Mesodermal cell (in vitro differentiated cells): ENCODE results near the gene CLUH.

Source experiments
- H3K27ac ChIP-seq: 2 replicates; pipeline ENCODE4 v1.7.0; 2013; ENCODE audit warnings: mild to moderate bottlenecking, low read depth, low read length, moderate library complexity; ENCODE audit not compliant: severe bottlenecking
- H3K36me3 ChIP-seq: 2 replicates; pipeline ENCODE4 v1.7.1; 2013; ENCODE audit warnings: mild to moderate bottlenecking, low read length, moderate library complexity; ENCODE audit not compliant: control insufficient read depth, insufficient read depth
- H3K4me1 ChIP-seq: one replicate; pipeline ENCODE4 v1.7.1; 2013; ENCODE audit warnings: mild to moderate bottlenecking, low read length; ENCODE audit not compliant: insufficient read depth, control insufficient read depth, poor library complexity, severe bottlenecking
- H3K4me3 ChIP-seq: 2 replicates; pipeline ENCODE4 v1.7.0; 2013; ENCODE audit warnings: low read length, control low read depth, mild to moderate bottlenecking; ENCODE audit not compliant: insufficient read depth, poor library complexity, severe bottlenecking; ENCODE audit errors: extremely low read depth
- H3K9me3 ChIP-seq: 2 replicates; pipeline ENCODE4 v1.7.1; 2013; ENCODE audit warnings: mild to moderate bottlenecking, low read length, moderate library complexity; ENCODE audit not compliant: control insufficient read depth
- WGBS, 2 experiments: methylation state at CpG; one replicate each; pipeline ENCODE4 v1.1.5; 2013; ENCODE audit warnings: missing lambda C conversion rate in 2 of 2; ENCODE audit not compliant: insufficient coverage in 2 of 2; 5-methylcytosine and 5-hydroxymethylcytosine counted together

The CLUH gene

GRCh38 chr17:2706911-2707510 lies 4.6 kb downstream of the CLUH start:
- Histone ChIP-seq H3K4me3 (no peak overlapping the region), H3K9me3 (no peaks in the 10 kb centered on the region), H3K4me1 (peaks cover 35% of the 10 kb centered on the region), H3K27ac (no peak overlapping the region), H3K36me3 (peaks cover 14% of the 10 kb centered on the region)
- WGBS, 2 experiments = 87 to 94% methylated on average over 13 to 21 of the region's 21 CpGs

- H3K36me3 ChIP-seq = peaks cover 22% of the 10 kb centered on the region
- 92 to 95% methylated on average over 13 to 21 of the region's 25 CpGs for WGBS, 2 experiments
- no peaks in the 10 kb centered on the region for H3K9me3 ChIP-seq
- no peak overlapping the region for H3K27ac ChIP-seq
- peaks cover 33% of the 10 kb centered on the region for H3K4me1 ChIP-seq
- H3K4me3 ChIP-seq = no peak overlapping the region
These were observed 5.4 kb downstream of the CLUH start for GRCh38 chr17:2705888-2706795.

DNA sequence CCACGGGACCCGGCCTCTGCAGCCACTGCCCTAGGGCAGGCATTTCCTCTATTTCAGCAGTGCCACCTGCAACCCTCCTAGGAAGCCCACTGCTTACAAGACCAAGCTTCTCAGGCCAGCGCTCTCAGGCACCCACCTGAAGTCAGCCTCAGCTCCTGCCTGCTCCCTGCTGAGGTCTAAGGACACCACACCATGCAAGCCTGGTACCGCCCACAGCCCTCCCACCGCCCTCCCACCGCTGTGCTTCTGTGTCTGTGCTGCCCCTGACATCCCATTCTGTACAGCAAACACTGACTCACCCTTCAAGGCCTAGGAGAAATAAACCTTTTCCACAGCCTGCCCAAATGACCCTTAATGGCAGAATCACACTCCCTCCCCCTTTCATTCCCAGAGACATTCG lies 6.3 kb downstream of the CLUH start:
- no peak overlapping the region for H3K27ac ChIP-seq

DNA sequence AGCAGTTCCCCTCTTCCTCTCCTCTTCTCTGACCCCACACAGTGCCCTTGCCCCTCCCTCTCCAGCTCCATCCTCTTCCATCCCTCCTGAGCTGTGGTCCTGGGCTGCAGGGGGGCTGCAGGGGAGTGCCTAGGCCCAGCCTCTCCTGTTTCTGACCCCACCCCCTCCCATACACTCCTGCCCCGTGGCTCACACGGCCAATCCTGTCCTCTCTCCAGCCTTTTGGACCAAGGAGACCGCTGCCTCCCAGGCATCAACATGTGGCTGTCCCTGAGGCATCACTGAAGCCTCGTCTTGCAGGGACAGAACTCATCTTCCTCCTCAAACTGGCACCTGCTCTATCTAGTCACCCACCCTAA lies 6.7 kb downstream of the CLUH start:
- Histone ChIP-seq H3K36me3 (peaks cover 35% of the 10 kb centered on the region), H3K4me3 (no peak overlapping the region), H3K27ac (no peak overlapping the region), H3K9me3 (no peaks in the 10 kb centered on the region), H3K4me1 (peaks cover 25% of the 10 kb centered on the region)
- WGBS, 2 experiments = 69 to 81% methylated on average over 4 of the region's 4 CpGs

More for the DNA sequence above, 6.3 kb downstream of the CLUH start:
- WGBS, 2 experiments = 86 to 89% methylated on average over 5 to 7 of the region's 7 CpGs
- peaks cover 28% of the 10 kb centered on the region for H3K4me1 ChIP-seq
- no peaks in the 10 kb centered on the region for H3K9me3 ChIP-seq
- peaks cover 31% of the 10 kb centered on the region for H3K36me3 ChIP-seq
- no peak overlapping the region for H3K4me3 ChIP-seq

GRCh38 chr17:2704031-2704889 lies 7.3 kb downstream of the CLUH start:
- Histone ChIP-seq H3K9me3 (no peaks in the 10 kb centered on the region), H3K4me3 (no peak overlapping the region), H3K27ac (no peak overlapping the region), H3K36me3 (peaks cover 38% of the 10 kb centered on the region), H3K4me1 (peaks cover 19% of the 10 kb centered on the region)
- 95% methylated on average over 36 to 37 of the region's 38 CpGs for WGBS, 2 experiments

- WGBS, 2 experiments = 96% methylated on average over 10 to 11 of the region's 16 CpGs
- Histone ChIP-seq H3K4me1 (peaks cover 19% of the 10 kb centered on the region), H3K4me3 (no peak overlapping the region), H3K36me3 (peaks cover 44% of the 10 kb centered on the region), H3K9me3 (no peaks in the 10 kb centered on the region), H3K27ac (no peak overlapping the region)
These were observed 8.0 kb downstream of the CLUH start for GRCh38 chr17:2703606-2704005.

GRCh38 chr17:2703181-2703580 lies 8.4 kb downstream of the CLUH start:
- 92 to 95% methylated on average over 17 to 19 of the region's 20 CpGs for WGBS, 2 experiments

GRCh38 chr17:2701996-2702741 lies 9.4 kb downstream of the CLUH start:
- no peaks in the 10 kb centered on the region for H3K9me3 ChIP-seq
- H3K36me3 ChIP-seq = peaks cover 59% of the 10 kb centered on the region
- H3K4me3 ChIP-seq = no peak overlapping the region
- no peak overlapping the region for H3K27ac ChIP-seq
- WGBS, 2 experiments = 91 to 96% methylated on average over 20 to 22 of the region's 22 CpGs
- H3K4me1 ChIP-seq = peaks cover 16% of the 10 kb centered on the region

More at GRCh38 chr17:2703181-2703580, 8.4 kb downstream of the CLUH start:
- Histone ChIP-seq H3K36me3 (peaks cover 49% of the 10 kb centered on the region), H3K4me1 (peaks cover 18% of the 10 kb centered on the region), H3K9me3 (no peaks in the 10 kb centered on the region), H3K27ac (no peak overlapping the region), H3K4me3 (no peak overlapping the region)

GRCh38 chr17:2701161-2701995 lies 10.2 kb downstream of the CLUH start:
- 95% methylated on average over 32 to 41 of the region's 41 CpGs for WGBS, 2 experiments
- Histone ChIP-seq H3K36me3 (peaks cover 59% of the 10 kb centered on the region), H3K9me3 (no peaks in the 10 kb centered on the region), H3K4me3 (no peak overlapping the region), H3K4me1 (peaks cover 16% of the 10 kb centered on the region), H3K27ac (no peak overlapping the region)
